ENCODE measurements around the gene LSS. TPM values are rescaled to one million over a fixed set of nuclear protein-coding genes. Genes with fewer than 3 reads are reported as not detected.

LSS gene
- total and polyA plus RNA-seq, 2 experiments from 2014 or later = 55.0 to 237 TPM

GRCh38 chr21:46172863-46173528 is 55.6 kb downstream of the LSS start:
- Histone ChIP-seq H2AFZ (no peak overlapping the region), H3K36me3 (ENCODE audit: insufficient read depth) (no peaks in the 10 kb centered on the region; the same call in 1 of the 2 replicates), H3K4me1 (ENCODE audit: insufficient read depth) (no peaks in the 10 kb centered on the region), H3K9me2 (ENCODE audit: insufficient read depth) (no peaks in the 10 kb centered on the region), H4K20me1 (replicated peaks; ENCODE audit: insufficient read depth) (peaks cover 13% of the 10 kb centered on the region; the same call in 1 of the 2 replicates), H3F3A (replicated peaks; ENCODE audit: low read depth) (no peaks in the 10 kb centered on the region), H3K27me3 (ENCODE audit: insufficient read depth) (no peaks in the 10 kb centered on the region), H3K79me2 (replicated peaks; ENCODE audit: insufficient read depth) (peaks cover 51% of the 10 kb centered on the region), H3K4me2 (no peak overlapping the region), H3K27ac (ENCODE audit: low read depth) (no peak overlapping the region), H3K4me3 (no peak overlapping the region)
- no peak for ATAC-seq
- TF ChIP-seq EZH2phosphoT487 (IDR thresholded peaks at IDR 0.05; ENCODE audit: unreplicated experiment) (no peak), ZNF331 (CRISPR knock-in tag; IDR thresholded peaks at IDR 0.05; ENCODE audit: low read depth) (no peak), EZH2 (IDR thresholded peaks at IDR 0.05; ENCODE audit: low read depth, unreplicated experiment) (no peak), NANOG (IDR thresholded peaks at IDR 0.05; ENCODE audit: borderline replicate concordance) (no peak), POLR2AphosphoS5 (IDR thresholded peaks at IDR 0.05; ENCODE audit: low read depth) (no peak), STAT1 (IDR thresholded peaks at IDR 0.05; ENCODE audit: unreplicated experiment) (no peak), JUNB (IDR thresholded peaks at IDR 0.05; ENCODE audit: unreplicated experiment) (no peak), ZNF462 (CRISPR knock-in tag; IDR thresholded peaks at IDR 0.05) (no peak), CREB1 (CRISPR knock-in tag; IDR thresholded peaks at IDR 0.05; ENCODE audit: low read depth) (no peak), CTCF (conservative IDR thresholded peaks at IDR 0.05; ENCODE audit: low read depth in 2 of 2) (no peak), ETS1 (IDR thresholded peaks at IDR 0.05) (no peak), REST (IDR thresholded peaks at IDR 0.05; ENCODE audit: unreplicated experiment) (no peak), ZNF114 (CRISPR knock-in tag; IDR thresholded peaks at IDR 0.05) (no peak)
- DNase-seq (ENCODE audit: low spot score) = no peak
- Mint-ChIP-seq H3K4me1 (peaks cover 11% of the 10 kb centered on the region), H3K27ac (peak overlapping the region; percentile 72), H3K27me3 (ENCODE audit: insufficient read depth, low read depth, poor library complexity) (peaks cover 5% of the 10 kb centered on the region), H3K4me3 (no peak overlapping the region), H3K9me3 (peaks cover 10% of the 10 kb centered on the region; the same call in 2 of the 3 replicates), H3K36me3 (ENCODE audit: low read depth) (peaks cover 32% of the 10 kb centered on the region)
